ENCODE results near the gene RBM44.
A peak's percentile ranks its signal among the peaks of the same experiment; 100 is the strongest.
"Not testable (repeated sequence)": the region's sequence is repeated elsewhere in the genome, so short reads cannot be mapped to it uniquely, and the experiment has no call there.

RBM44 gene, protein sequence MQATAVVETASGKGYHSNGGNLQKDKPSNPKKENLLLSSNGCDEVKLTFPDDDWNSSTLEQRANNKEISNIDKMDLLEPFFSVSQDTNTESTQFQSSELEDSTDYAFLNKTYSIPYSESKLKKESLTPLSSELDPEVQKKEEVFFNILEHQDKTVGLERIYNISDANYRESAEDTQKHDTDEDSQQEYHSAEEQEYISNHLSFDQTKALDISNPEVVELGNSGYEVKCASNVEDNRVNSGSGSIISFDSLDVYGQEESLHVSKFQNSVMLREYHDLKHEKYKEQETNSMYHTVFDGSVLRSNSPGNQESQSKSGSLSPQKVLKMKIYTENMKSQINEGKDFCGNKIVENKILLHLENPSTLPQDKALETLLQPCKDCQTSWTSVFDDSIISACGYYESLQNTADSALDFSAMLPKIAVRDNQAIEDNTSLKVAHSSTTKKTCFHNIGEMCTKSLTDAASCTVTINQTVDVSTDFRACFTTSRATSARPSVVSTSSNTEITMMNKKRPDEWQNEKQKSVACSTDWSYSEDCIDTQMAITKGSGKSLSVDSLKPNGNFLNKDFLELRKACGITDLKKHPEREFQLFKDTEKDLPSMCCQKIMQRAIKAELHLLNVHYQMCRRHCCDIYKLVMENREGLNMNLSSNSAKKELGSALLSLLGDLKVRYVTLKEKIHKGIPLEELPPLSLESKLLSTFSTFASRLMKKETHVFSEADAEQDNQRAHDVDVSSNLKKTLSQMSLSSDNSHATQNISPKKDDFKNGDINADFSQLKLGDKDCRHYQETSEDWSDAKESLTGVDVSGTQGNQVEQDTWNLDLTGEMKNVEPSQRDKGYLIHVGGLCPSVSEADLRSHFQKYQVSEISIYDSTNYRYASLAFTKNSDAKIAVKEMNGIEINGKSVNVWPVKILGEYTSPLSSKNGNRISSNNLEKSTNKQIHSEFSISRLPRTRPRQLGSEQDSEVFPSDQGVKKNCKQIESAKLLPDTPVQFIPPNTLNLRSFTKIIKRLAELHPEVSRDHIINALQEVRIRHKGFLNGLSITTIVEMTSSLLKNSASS
- 4.5 reads per million, percentile 18 among the genes with 10 or more reads in this experiment for total RNA-seq

DNA sequence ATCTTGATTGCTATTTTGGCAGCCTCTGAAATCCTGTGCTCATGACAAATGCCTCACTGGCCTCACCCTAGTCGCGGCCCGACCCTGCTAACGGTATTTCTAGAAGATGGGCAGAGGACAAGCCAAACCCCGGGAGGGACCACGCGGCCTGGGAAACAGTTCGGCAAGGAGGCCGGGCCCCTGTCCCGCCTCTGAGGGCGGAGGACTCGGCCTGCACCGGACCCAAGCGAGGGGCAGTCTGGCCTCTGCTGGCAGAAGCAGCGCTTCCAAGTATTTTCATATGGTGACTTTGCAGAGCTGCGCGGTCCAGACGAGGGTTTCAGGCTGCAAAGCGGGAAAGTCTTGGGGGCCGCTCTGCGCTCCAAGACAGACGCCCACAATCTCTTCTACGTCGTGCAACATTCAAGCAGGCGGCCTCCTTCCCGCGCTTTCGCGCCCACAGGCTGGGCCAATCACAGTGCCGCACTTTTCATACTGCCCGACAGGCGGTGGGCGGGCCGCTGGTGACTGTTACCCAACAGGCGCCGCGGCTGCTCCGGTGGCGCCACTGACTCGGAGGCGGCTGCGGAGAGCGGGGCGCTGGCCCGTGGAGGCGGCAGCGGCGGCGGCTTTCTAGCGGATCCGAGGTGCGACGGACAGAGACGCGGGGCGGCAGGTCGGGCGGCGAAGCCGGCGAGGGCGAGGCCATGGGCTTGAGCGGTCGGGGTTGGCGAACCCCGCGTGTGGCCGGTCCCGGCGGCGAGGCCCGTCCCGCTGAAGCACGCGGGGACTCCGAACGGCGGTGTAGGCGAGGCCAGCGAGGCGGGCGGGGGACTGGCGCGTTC lies at the start of gene RBM44:
RBM44 (plus strand) TSS at position 544 of the 824 bp plus-strand sequence. CDS start 14,831 bp downstream, outside the sequence.
- no peak for DNase-seq

DNA sequence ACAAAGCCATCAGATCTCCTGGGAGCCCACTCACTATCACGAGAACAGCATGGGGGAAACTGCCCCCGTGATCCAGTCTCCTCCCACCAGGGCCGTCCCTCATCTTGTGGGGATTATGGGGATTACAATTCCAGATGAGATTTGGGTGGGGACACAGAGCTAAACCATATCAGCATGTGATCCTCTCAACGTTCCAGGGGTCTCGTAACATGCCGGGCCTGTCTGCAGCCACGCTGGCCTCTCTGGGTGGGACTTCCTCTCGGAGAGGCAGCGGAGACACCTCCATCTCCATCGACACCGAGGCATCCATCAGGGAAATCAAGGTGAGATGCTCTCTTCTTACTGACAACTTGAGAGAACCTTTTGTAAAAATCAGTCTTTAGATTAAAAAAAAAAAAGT lies 49.6 kb upstream of the RBM44 start:
- DNase-seq: no peak

DNA sequence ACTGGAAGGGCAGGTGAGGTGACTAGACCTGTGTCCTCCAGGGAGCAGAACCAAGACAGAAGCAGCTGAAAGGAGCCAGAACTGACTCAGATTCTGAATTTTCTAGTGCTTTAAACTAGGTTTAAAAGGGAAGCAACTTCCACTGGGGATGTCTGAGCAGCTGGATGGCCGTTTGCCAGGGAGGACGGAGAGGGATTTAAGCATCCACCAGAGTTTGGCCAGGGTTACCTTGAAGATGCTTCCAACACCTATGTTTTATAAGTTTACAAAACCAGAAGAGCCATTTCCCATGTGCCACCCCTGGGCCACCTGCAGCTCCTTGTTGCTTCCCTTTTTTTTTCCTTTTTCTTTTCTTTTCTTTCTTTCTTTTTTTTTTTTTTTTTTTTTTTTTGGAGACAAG lies 48.6 kb upstream of the RBM44 start:
- no peak for DNase-seq

DNA sequence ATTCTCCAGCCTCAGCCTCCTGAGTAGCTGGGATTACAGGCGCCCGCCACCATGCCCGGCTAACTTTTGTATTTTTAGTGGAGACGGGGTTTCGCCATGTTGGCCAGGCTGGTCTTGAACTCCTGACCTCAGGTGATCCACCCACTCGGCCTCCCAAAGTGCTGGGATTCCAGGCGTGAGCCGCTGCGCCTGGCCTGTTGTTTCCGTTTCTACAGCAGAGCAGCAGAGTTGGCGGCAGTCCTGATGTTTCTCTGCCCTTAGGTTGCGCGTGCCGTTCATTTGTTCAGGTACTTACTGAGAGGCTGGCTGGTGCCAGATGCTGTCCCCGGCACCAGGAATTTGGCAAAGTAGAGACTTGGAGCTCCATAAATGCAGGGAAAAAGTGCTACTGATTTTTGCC lies 48.1 kb upstream of the RBM44 start:
- not testable (repeated sequence) for DNase-seq

DNA sequence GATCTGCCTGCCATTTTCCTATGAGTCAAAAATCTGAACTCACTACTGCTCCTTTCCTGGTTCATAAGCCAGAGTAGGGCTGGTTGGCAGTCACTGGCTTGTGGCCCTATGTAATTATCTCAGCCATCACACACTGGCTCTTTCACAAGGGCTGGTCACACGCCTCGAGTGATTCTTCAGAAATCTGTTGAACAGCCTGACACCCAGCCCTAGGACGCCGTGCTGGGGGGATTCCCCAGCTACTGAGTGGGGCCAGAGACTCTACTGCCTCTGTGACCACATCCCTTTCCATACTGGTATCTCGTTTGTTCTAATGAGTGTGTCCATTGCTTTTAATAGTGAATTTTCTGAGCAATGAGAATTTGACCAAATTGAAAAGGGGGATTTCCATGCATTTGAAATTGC lies 45.8 kb upstream of the RBM44 start:
- no peak for DNase-seq

DNA sequence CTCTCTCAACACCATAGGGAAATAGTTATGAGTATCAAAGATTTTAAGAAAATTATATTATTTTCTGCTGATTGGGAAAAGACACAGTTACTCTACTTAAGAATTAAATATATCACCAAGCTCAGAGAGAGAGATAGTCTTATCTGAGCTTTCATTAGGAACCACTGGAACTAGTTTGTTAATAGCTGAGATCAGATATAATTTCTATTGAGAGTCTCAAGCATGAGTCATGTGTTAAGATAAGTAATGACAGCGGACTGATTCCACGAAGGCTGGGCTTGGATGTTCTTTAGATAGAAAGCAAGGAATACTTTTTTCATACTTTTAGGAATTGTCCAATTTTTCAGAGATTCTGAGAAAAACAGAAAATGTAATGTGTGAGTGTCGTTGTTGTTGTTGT lies 44.4 kb upstream of the RBM44 start:
- no peak for DNase-seq

DNA sequence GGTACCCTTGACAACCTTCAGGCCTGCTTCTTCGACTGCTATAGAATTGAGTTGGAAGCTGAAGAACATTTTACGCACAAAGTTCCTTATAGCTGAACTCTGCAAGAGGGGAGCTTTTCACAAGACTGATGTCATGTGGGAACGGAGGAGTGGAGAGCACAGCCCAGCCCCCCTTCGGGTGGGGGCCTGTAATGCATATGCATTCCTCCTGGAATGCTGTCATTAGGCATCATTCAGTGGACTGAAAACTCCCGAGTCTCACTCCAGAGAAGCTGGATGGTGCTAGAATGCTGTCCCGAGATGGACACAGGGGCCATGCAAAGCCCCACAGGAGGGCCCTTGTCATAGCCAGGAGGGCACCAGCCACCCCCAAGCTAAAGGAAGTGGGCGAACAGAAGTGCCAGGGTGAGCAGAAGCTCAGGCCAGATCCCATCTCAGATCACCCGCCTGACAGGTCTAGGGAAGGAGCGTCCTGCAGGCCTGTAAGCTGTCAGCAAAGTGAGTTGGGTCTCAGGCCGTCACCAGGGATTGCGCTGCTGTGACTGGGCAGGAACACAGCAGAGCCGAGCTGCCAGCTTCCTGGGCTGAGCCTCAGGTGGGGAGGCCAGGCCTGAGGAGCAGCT lies 43.8 kb upstream of the RBM44 start:
- DNase-seq: no peak

DNA sequence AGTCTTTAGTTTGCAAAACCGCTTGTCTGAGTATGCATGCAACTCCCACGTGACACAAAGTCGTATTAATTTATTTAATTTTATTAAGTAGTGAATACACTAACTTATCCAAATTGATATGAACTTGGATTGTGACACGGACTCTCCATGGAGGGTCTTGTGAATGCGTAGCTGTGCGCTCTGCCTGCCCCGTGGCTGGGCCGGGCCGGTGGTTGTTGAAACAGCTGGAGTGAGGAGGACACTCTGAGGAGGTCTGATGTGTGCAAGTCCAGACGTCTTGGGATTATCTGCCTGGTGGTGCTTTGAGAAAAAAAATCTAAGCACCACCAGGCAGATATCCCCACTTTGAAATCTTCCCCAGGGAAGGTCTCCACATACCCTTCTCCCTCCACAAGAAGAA lies 41.0 kb upstream of the RBM44 start:
- DNase-seq: no peak

DNA sequence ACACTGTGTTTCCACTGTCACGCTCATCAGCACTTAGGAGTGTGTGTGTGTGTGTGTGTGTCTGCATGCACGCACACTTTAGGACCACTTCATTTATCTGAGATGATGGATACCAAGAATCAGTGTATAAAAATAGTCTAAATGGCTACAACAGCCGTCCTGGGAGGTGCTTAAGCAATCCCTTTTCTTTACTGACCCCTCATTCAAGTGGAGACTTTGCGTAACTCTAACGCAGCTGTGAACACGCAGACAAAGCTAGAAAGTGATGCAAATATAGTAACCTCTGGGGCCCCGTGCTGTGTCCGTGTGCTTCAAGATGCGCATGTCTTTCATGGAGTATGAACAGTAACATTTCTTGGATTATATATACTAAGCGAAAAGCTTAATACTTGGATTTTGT lies 40.4 kb upstream of the RBM44 start:
- DNase-seq: no peak

DNA sequence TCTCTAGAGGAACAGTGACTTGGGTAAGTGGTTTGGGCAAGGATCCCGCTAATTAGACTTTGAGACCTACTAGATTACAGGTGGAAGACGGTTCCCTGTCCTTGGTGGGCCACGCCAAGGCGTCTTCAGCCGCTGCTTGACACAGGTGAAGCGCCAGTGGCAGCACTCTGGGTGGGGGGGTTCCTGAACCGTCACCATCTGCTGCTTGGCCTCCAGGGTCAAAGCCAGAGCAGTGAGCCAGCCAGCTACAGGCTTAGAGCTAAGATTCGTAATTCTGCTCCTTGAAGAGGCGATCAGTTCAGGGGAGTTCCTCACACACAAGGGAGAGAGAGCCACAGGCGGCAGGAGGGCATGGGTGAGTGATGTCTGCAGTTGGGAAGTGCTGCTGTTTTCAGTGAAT lies 39.4 kb upstream of the RBM44 start:
- no peak for DNase-seq

DNA sequence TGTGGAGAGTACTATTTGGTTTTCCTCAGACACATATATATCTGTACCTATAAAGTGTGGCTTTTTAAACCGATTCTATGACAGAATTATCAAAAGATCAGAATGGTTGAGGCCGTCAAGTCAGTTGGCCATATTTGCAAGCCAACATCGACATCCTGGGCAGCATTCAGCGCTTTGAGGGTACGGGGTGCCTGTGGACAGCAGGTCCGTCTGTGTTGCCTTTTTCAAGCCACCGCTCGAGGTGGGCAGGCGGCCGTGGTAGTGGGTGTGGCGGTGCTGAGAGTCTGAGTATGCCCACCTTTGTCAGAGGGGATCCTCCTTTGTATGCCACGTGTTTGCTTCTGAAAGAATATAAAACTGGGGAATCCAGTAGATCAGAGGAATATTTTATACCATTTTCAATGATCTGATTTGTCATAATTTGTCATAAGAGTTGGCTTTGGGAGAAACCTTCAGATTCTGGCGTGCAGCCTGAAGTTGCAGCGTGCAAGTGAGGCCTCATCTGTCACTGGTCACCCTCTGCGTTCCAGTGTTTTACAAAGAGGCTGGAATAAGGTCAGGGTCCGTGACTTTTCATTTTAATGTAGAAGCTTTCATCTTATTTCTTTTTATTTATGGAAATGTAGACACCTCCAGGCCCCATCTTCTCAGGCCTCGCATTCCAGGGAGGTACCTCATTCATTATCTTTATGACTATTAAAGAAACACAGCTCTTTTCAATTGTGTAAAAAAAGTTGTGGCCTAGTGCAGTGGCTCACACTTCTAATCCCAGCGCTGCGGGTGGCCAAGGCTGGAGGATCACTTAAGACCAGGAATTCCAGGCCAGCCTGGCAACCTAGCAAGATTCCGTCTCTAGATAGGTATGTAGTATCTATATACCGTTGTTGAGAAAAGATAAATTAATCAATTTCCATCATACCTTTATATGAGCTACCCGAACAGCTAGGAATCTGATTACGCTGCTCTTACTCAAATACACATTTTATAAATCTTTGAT lies 37.8 kb upstream of the RBM44 start:
- DNase-seq: no peak

DNA sequence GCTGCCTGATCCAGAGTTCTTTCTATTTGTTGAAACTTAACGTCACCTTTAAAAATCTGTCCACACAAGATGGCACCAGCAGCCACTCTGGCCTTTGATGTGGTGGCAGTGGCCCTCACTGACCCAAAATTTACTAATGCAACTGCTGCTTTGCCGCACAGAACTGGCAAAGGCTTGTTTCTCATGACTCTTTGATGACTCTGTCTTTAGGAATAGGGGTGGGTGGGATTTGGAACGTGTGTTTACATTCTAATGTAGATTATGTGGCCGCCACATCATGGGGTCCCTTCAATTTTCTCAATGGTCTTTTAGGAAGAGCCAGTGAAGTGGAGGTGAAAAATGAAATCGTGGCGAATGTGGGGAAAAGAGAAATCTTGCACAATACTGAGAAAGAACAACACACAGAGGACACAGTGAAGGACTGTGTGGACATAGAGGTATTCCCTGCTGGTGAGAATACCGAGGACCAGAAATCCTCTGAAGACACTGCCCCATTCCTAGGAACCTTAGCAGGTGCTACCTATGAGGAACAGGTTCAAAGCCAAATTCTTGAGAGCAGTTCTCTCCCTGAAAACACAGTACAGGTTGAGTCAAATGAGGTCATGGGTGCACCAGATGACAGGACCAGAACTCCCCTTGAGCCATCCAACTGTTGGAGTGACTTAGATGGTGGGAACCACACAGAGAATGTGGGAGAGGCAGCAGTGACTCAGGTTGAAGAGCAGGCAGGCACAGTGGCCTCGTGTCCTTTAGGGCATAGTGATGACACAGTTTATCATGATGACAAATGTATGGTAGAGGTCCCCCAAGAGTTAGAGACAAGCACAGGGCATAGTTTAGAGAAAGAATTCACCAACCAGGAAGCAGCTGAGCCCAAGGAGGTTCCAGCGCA lies 36.0 kb upstream of the RBM44 start:
- not testable (repeated sequence) for DNase-seq

DNA sequence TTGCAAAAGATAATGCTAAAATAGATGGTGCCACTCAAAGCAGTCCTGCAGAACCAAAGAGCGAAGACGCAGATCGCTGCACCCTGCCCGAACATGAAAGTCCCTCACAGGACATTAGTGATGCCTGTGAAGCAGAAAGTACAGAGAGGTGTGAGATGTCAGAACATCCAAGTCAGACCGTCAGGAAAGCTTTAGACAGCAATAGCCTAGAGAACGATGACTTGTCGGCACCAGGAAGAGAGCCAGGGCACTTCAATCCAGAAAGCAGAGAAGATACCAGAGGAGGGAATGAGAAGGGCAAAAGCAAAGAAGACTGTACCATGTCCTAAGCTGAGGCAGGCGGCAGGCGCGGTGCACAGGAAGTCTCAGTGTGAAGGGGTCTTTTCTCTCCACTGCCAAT lies 34.8 kb upstream of the RBM44 start:
- DNase-seq: no peak

DNA sequence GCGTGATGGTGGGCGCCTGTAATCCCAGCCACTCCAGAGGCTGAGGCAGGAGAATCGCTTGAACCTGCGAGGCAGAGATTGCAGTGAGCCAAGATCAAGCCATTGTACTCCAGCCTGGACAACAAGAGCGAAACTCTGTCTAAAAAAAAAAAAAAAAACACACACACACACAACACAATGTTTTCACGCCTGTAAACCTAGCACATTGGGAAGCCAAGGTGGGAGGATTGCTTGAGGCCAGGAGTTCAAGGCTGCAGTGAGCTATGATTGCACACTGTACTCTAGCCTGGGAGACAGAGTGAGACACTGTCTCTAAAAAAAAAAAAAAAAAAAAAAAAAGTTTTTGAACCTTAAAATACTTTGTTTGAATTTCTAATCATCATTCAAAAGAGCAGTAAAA lies 33.5 kb upstream of the RBM44 start:
- DNase-seq: not testable (repeated sequence)

DNA sequence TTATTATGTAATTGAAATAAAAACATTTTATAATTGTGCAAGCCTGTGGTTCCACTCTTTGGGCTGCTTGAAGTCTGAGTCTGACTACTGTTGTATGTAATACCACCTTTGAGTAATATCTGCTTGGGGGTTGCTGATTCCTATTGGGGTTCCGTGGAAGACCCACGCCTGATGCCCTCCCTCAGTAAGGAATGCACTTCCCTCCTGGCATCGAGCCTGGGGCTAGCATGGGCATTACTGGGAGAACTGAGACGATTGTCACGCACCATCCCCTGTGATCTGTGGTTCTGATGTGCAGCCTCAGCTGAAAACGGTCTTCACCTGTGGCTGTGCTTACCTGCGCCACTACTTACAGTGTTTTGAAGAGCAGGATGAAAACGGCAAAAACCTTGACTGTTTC lies 32.7 kb upstream of the RBM44 start:
- no peak for DNase-seq

DNA sequence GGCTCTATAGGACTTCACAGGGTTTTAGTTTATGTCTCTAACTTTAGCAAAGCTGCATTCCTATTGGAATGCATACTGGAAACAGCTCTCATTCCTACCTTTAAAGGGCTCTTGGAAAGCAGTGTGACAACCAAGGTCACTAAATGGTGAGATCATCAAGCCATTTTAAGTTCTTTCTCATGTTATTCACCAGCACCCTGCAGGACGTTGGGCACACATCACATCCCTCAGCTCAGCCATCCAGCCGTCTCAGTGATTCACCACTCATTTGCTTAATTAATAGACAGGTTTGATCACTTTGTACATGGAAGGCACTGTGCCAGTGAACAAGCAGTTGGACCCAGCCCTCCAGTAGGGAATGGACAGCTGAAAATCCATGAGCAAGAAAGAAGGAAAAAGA lies 32.2 kb upstream of the RBM44 start:
- no peak for DNase-seq

DNA sequence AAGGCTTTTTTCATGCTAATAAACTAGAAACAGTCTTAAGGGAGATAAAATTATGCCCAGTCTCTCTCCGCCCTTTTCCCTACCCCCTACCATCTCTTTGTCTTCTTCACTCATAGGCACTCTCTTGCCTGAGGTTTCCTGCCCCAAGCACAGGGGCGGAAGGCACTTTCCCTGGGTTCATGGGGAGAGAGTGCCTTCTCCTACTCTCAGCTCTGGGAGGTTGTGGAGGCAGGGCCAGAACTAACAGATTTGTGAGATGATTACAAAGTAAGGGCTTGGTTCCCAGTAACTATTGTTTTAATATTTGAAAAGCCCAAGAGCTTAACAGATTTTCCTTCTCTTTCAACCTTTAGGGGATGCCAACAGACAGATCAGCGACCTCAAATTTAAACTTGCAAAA lies 26.1 kb upstream of the RBM44 start:
- no peak for DNase-seq

DNA sequence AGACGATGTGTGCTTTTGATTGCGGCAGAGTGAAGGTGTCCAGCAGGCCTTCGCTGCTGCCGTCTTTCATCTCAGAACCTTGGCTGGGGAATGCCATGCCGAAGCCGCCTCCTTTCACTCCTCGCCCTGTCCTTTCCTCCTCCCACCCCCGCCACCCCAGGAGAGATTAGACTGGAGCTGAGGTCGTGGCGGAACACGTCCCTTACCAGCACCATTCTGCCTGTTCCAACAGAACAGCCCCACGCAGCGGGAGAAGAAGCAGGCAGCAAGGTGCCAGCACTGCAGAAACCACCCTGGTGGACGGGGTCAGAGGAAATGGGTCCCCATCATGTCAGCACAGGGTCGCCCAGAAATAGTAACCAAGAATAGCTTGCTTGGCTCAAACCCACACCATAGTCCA lies 24.8 kb upstream of the RBM44 start:
- DNase-seq: no peak

DNA sequence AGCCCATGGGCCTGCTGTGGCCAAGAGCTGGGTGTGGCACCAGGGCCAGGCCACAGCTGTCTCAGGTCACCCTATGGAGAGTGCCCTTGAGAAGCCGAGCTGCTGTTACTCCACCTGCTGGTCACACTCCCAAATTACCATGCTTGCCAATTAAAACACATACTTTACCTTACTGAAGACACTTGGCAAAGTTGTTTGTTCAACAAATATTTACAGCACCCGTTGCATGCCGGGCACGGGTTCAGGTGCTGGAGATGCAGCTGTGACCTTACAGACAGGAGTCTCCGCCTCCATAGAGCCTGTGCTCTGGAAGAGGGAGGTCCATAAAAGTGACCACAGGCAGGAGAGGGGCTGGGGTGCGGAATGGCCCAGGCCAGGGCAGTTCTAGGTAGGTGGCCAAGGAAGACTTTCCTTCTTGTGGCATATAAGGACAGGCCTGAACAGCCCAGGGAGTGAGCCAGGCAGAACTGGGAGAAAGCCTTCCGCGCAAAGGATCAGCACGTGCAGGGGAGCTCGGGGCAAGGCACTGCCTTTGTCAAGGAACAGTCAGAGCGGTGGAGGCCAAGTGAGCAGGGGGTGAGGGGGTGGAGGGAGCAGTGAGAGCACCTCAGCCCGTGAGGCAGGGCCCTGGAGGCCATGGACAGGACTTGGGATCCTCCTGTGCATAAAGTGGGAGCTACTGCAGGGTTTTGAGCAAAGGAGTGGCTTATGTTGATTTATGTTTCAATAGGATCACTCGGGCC lies 23.6 kb upstream of the RBM44 start:
- DNase-seq: no peak
